ENCODE results near the gene MYO7B.

DNA sequence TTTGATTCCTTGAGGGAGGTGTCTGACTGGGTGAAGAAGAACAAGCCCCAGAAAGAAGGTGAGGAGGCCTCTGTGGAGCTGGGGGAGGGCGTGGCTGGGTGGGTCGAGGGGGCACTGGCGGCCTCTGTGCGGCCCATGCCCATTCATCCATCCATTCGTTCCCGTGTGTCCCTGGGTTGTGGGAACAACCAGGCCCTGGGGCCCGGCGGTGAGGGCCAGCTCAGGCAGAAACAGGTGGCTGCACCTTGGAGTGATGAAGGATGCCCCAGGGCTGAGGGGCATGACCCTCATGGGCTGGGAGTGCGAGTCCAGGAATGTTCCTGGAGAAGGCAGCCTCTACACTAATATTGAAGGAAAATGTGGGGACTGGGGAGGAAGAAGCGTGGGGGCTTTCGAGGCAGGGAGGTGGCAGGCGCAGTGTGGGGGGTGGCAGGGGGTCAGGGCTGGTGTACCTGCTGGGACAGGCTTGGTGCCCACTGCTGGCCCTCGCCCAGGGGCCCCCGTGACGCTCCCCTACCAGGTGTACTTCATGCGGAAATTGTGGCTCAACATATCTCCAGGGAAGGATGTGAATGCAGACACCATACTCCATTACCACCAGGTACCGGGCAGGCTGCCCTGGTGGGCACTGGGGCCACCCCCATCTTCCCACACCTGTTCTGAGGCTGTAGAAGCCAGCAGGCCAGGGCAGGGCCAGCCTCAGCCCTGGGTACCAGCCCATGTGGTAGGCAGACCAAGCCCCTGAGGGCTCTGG lies 99.3 kb downstream of the MYO7B start:
- TF ChIP-seq, protein P1, sequence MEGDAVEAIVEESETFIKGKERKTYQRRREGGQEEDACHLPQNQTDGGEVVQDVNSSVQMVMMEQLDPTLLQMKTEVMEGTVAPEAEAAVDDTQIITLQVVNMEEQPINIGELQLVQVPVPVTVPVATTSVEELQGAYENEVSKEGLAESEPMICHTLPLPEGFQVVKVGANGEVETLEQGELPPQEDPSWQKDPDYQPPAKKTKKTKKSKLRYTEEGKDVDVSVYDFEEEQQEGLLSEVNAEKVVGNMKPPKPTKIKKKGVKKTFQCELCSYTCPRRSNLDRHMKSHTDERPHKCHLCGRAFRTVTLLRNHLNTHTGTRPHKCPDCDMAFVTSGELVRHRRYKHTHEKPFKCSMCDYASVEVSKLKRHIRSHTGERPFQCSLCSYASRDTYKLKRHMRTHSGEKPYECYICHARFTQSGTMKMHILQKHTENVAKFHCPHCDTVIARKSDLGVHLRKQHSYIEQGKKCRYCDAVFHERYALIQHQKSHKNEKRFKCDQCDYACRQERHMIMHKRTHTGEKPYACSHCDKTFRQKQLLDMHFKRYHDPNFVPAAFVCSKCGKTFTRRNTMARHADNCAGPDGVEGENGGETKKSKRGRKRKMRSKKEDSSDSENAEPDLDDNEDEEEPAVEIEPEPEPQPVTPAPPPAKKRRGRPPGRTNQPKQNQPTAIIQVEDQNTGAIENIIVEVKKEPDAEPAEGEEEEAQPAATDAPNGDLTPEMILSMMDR (IDR thresholded peaks at IDR 0.05), result no peak
- TF ChIP-seq POLR2A (IDR thresholded peaks at IDR 0.05), result no peak
